CD14-positive monocyte (primary cell): Measurements from ENCODE around the gene KANK2. TPM values are rescaled to one million over a fixed set of nuclear protein-coding genes. Genes with fewer than 3 reads are reported as not detected.

Source experiments
- DNase-seq, 3 donors: peaks; one replicate each; pipeline ENCODE4 v3.0.0-alpha.2; 2011 to 2022
- H2AFZ ChIP-seq: 2 replicates; pipeline ENCODE4 v1.6.0; 2012; ENCODE audit warnings: mild to moderate bottlenecking, low read depth, low read length, inconsistent platforms; ENCODE audit not compliant: insufficient read depth, poor library complexity, severe bottlenecking
- H3K27ac ChIP-seq, 2 donors: 1 replicate in 1 of 2; 2 replicates in 1 of 2; pipeline ENCODE4 v1.5.1; 2012 to 2013; ENCODE audit warnings: low read length in 2 of 2, control low read depth in 1 of 2, inconsistent platforms in 1 of 2, low read depth in 1 of 2, mild to moderate bottlenecking in 1 of 2
- H3K27me3 ChIP-seq, 2 donors: one replicate each; pipeline versions ENCODE4 v1.6.0 to v1.6.1; 2011 to 2013; ENCODE audit warnings: low read length in 2 of 2; ENCODE audit not compliant: control insufficient read depth in 2 of 2, insufficient read depth in 2 of 2
- H3K36me3 ChIP-seq, 2 donors: replicated peaks in 1 of 2; 1 replicate in 1 of 2; 2 replicates in 1 of 2; pipeline versions ENCODE4 v1.5.1 to v1.6.1; 2012 to 2013; ENCODE audit warnings: low read length in 2 of 2, control low read depth in 1 of 2, inconsistent platforms in 1 of 2, mild to moderate bottlenecking in 1 of 2; ENCODE audit not compliant: insufficient read depth in 2 of 2, control insufficient read depth in 1 of 2
- H3K4me1 ChIP-seq, 2 donors: 1 replicate in 1 of 2; 2 replicates in 1 of 2; pipeline versions ENCODE4 v1.5.1 to v1.6.1; 2012 to 2013; ENCODE audit warnings: low read length in 2 of 2, control low read depth in 1 of 2, inconsistent platforms in 1 of 2, mild to moderate bottlenecking in 1 of 2, moderate library complexity in 1 of 2; ENCODE audit not compliant: insufficient read depth in 2 of 2, control insufficient read depth in 1 of 2
- H3K4me2 ChIP-seq: replicated peaks from 2 replicates; pipeline ENCODE3; 2012; ENCODE audit warnings: low read length, moderate library complexity, mild to moderate bottlenecking; ENCODE audit not compliant: poor library complexity, severe bottlenecking; ENCODE audit errors: extremely low read depth
- H3K4me3 ChIP-seq, 3 experiments: fragments of 200-600 bp in 1 of 3; sonication (generic) in 1 of 3; replicated peaks in 1 of 3; 1 replicate in 2 of 3; 2 replicates in 1 of 3; pipeline ENCODE4 v1.5.1; 2011 to 2013; ENCODE audit warnings: low read length in 3 of 3, mild to moderate bottlenecking in 3 of 3, control low read depth in 2 of 3, low read depth in 2 of 3, inconsistent platforms in 1 of 3, moderate library complexity in 1 of 3
- H3K79me2 ChIP-seq: 2 replicates; pipeline ENCODE4 v1.6.0; 2012; ENCODE audit warnings: mild to moderate bottlenecking, control low read depth, inconsistent platforms, low read length, moderate library complexity; ENCODE audit not compliant: insufficient read depth
- H3K9ac ChIP-seq: 2 replicates; pipeline ENCODE4 v1.6.0; 2017; ENCODE audit warnings: low read length, mild to moderate bottlenecking; ENCODE audit not compliant: insufficient read depth, poor library complexity, severe bottlenecking
- H3K9me3 ChIP-seq, 2 donors: replicated peaks in 1 of 2; 1 replicate in 1 of 2; 2 replicates in 1 of 2; pipeline versions ENCODE4 v1.5.1 to v1.6.1; 2012 to 2013; ENCODE audit warnings: low read length in 2 of 2, control low read depth in 1 of 2; ENCODE audit not compliant: control insufficient read depth in 1 of 2, insufficient read depth in 1 of 2
- H4K20me1 ChIP-seq: 2 replicates; pipeline ENCODE4 v1.6.0; 2012; ENCODE audit warnings: mild to moderate bottlenecking, low read length, control low read depth, moderate library complexity; ENCODE audit not compliant: insufficient read depth
- H3K27ac Mint-ChIP-seq, 7 donors: one replicate each; pipeline ENCODE4 v1.8.0; 2020; ENCODE audit warnings: mild to moderate bottlenecking in 7 of 7, mixed read lengths in 7 of 7, moderate library complexity in 6 of 7, inconsistent platforms in 2 of 7
- H3K27me3 Mint-ChIP-seq, 3 donors: one replicate each; pipeline ENCODE4 v1.8.0; 2021 to 2022; ENCODE audit warnings: low read depth in 3 of 3, mild to moderate bottlenecking in 3 of 3, mixed read lengths in 3 of 3, moderate library complexity in 3 of 3, inconsistent platforms in 1 of 3
- H3K36me3 Mint-ChIP-seq, 2 donors: one replicate each; pipeline ENCODE4 v1.8.0; 2020; ENCODE audit warnings: mixed read lengths in 2 of 2, inconsistent platforms in 1 of 2, mild to moderate bottlenecking in 1 of 2
- H3K4me1 Mint-ChIP-seq: one replicate; pipeline ENCODE4 v1.8.0; 2020; ENCODE audit warnings: mild to moderate bottlenecking, mixed read lengths
- H3K4me3 Mint-ChIP-seq, 2 donors: one replicate each; pipeline ENCODE4 v1.8.0; 2020; ENCODE audit warnings: mild to moderate bottlenecking in 2 of 2, mixed read lengths in 2 of 2, moderate library complexity in 1 of 2
- H3K9me3 Mint-ChIP-seq, 7 donors: one replicate each; pipeline ENCODE4 v1.8.0; 2020 to 2022; ENCODE audit warnings: mixed read lengths in 7 of 7, mild to moderate bottlenecking in 6 of 7, moderate library complexity in 6 of 7, inconsistent platforms in 2 of 7
- CTCF ChIP-seq: fragments of 200-600 bp; IDR thresholded peaks from one replicate; pipeline ENCODE4 v1.8.0; 2022; ENCODE audit warnings: antibody characterized with exemption, mild to moderate bottlenecking
- WGBS: methylation state at CpG from one replicate; pipeline ENCODE4 v1.1.5; 2013; ENCODE audit warnings: missing lambda C conversion rate; ENCODE audit not compliant: insufficient coverage; 5-methylcytosine and 5-hydroxymethylcytosine counted together
- intact Hi-C, 2 donors: fragments of 100-400 bp; cut with micrococcal nuclease; formaldehyde crosslinking; loops; one replicate each; pipeline versions ENCODE4 v1.15.0 to v1.15.1; 2023
- polyA plus RNA-seq, 3 donors: library from polyadenylated mRNA; depleted of rRNA in 1 of 3; unstranded in 2 of 3; stranded (reverse) in 1 of 3; fragments of 300-500 nt in 2 of 3; fragments of >200 nt in 1 of 3; fragmentation: Illumina TruSeq in 2 of 3; gene quantifications; 1 replicate in 2 of 3; 2 replicates in 1 of 3; pipeline ENCODE4 v1.2.3, GENCODE V29; 2012 to 2021

Gene KANK2
- polyA plus RNA-seq, 3 donors: 0.40 to 1.3 (median 0.64) TPM

GRCh38 chr19:11187441-11187840, 9.9 kb downstream of the KANK2 start:
- Histone ChIP-seq H4K20me1 (no peaks in the 10 kb centered on the region), H3K4me1 (peaks cover 0 to 5% of the 10 kb centered on the region in 2 donors), H3K27ac (no peak overlapping the region), H3K4me2 (no peak overlapping the region), H3K9ac (no peak overlapping the region), H3K27me3 (no peaks in the 10 kb centered on the region), H2AFZ (no peak overlapping the region), H3K9me3 (peaks cover 0 to 6% of the 10 kb centered on the region in 2 donors), H3K4me3 (no peak overlapping the region), H3K79me2 (no peaks in the 10 kb centered on the region), H3K36me3 (no peaks in the 10 kb centered on the region)
- DNase-seq: no peak
- 95% methylated on average over 9 of the region's 9 CpGs for WGBS
- H3K36me3 Mint-ChIP-seq: peaks cover 3 to 4% of the 10 kb centered on the region in 2 donors
- H3K27ac Mint-ChIP-seq: peak overlapping the region in 1 of 7 donors; percentile 11
- no peak overlapping the region for H3K4me3 Mint-ChIP-seq
- TF ChIP-seq CTCF: no peak
- H3K27me3 Mint-ChIP-seq: peaks cover 0 to 5% (median 3%) of the 10 kb centered on the region in 3 donors
- peaks cover 0 to 11% (median 4%) of the 10 kb centered on the region in 7 donors for H3K9me3 Mint-ChIP-seq
- H3K4me1 Mint-ChIP-seq: peaks cover 10% of the 10 kb centered on the region
- intact Hi-C loops: no loop called here

- Mint-ChIP-seq H3K9me3 (peaks cover 0 to 4% (median 0%) of the 10 kb centered on the region in 7 donors), H3K4me1 (peaks cover 11% of the 10 kb centered on the region), H3K27me3 (peaks cover 0 to 3% (median 2%) of the 10 kb centered on the region in 3 donors), H3K27ac (no peak overlapping the region), H3K36me3 (peaks cover 3 to 4% of the 10 kb centered on the region in 2 donors), H3K4me3 (no peak overlapping the region)
- H3K4me2 ChIP-seq: no peak overlapping the region
- H3K27me3 ChIP-seq: no peaks in the 10 kb centered on the region
- no peak overlapping the region for H3K4me3 ChIP-seq
- no peaks in the 10 kb centered on the region for H3K9me3 ChIP-seq
- no peaks in the 10 kb centered on the region for H3K79me2 ChIP-seq
- H3K27ac ChIP-seq: no peak overlapping the region
- H3K9ac ChIP-seq: no peak overlapping the region
- no peak for TF ChIP-seq CTCF
- no peaks in the 10 kb centered on the region for H3K4me1 ChIP-seq
- H2AFZ ChIP-seq: no peak overlapping the region
- H4K20me1 ChIP-seq: no peaks in the 10 kb centered on the region
- no CpG with 5 or more reads among the region's 1 CpG for WGBS
- intact Hi-C loops: no loop called here
- no peak for DNase-seq
- H3K36me3 ChIP-seq: no peaks in the 10 kb centered on the region
Observed at GRCh38 chr19:11182994-11183393, 14.4 kb downstream of the KANK2 start.
